Coronary artery (tissue), 2 donors: ENCODE measurements around the gene NOL11.
"Not testable (repeated sequence)": the region's sequence is repeated elsewhere in the genome, so short reads cannot be mapped to it uniquely, and the experiment has no call there.

ENCODE experiments used
- DNase-seq: peaks from one replicate; pipeline ENCODE4 v3.0.0-alpha.2; 2017; ENCODE audit warnings: low spot score
- H3K27ac ChIP-seq, 2 donors: fragments of 200-600 bp; sonication (generic); one replicate each; pipeline ENCODE4 v1.5.1; 2016 to 2019
- H3K4me3 ChIP-seq: fragments of 200-600 bp; sonication (generic); 2 replicates; pipeline ENCODE4 v1.5.1; 2016; ENCODE audit warnings: mild to moderate bottlenecking, moderate library complexity
- TF ChIP-seq, protein P1 (sequence below): fragments of 200-600 bp; sonication (generic); IDR thresholded peaks from one replicate; pipeline ENCODE4 v1.5.1; 2019; ENCODE audit warnings: antibody characterized with exemption

Gene NOL11

GRCh38 chr17:67725373-67725791 is 7.6 kb downstream of the NOL11 start:
- Histone ChIP-seq H3K4me3 (no peak overlapping the region), H3K27ac (no peak overlapping the region)
- DNase-seq: no peak
- TF ChIP-seq, protein P1, sequence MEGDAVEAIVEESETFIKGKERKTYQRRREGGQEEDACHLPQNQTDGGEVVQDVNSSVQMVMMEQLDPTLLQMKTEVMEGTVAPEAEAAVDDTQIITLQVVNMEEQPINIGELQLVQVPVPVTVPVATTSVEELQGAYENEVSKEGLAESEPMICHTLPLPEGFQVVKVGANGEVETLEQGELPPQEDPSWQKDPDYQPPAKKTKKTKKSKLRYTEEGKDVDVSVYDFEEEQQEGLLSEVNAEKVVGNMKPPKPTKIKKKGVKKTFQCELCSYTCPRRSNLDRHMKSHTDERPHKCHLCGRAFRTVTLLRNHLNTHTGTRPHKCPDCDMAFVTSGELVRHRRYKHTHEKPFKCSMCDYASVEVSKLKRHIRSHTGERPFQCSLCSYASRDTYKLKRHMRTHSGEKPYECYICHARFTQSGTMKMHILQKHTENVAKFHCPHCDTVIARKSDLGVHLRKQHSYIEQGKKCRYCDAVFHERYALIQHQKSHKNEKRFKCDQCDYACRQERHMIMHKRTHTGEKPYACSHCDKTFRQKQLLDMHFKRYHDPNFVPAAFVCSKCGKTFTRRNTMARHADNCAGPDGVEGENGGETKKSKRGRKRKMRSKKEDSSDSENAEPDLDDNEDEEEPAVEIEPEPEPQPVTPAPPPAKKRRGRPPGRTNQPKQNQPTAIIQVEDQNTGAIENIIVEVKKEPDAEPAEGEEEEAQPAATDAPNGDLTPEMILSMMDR: no peak

- Histone ChIP-seq H3K27ac (no peak overlapping the region), H3K4me3 (no peak overlapping the region)
- DNase-seq: no peak
- TF ChIP-seq, protein P1: no peak
Measured at GRCh38 chr17:67725807-67726206, 8.1 kb downstream of the NOL11 start.

- not testable (repeated sequence) for H3K27ac ChIP-seq, DNase-seq, H3K4me3 ChIP-seq
Measured at GRCh38 chr17:67727152-67728039, 9.7 kb downstream of the NOL11 start.

DNA sequence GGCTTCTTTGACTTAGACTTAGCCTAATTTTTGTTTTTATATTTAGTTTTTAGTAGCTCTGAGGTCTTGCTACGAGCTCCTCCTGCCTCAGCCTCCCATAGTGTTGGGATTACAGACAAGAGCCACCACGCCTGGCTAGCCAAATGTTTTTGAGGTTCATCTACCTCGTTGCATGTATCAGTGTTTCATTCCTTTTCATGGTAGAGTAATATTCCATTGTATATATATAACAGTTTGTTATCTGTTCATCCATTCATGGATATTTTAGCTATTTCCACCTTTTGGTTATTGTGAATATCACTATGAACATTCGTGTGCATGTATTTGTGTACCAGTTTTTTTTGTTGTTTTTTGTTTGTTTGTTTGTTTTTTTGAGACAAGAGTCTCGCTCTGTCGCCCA is 12.2 kb downstream of the NOL11 start:
- Histone ChIP-seq H3K27ac (no peak overlapping the region), H3K4me3 (no peak overlapping the region)
- DNase-seq: no peak
- TF ChIP-seq, protein P1: no peak

DNA sequence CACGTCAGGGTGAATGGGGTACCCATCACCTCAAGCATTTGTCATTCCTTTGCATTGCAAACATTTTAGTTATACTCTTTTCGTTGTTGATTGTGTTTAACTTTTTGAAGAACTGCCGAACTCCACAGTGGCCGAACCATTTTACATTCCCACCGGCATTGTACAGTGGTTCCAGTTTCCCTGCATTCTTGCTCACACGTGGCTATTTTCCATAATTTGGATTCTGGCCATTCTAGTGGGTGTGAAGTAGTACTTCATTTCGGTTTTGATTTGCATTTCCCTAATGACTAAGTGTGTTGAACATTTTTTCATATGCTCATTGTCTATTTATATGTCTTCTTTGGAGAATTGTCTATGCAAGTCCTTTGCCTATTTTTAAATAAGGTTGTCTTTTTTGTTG is 13.0 kb downstream of the NOL11 start:
- no peak for DNase-seq
- Histone ChIP-seq H3K4me3 (no peak overlapping the region), H3K27ac (no peak overlapping the region)
- TF ChIP-seq, protein P1: no peak

GRCh38 chr17:67733449-67733848 is 15.7 kb downstream of the NOL11 start:
- TF ChIP-seq, protein P1: no peak
- DNase-seq: no peak
- H3K4me3 ChIP-seq: no peak overlapping the region
- H3K27ac ChIP-seq: no peak overlapping the region

GRCh38 chr17:67737145-67737544 is 19.4 kb downstream of the NOL11 start:
- Histone ChIP-seq H3K27ac (no peak overlapping the region), H3K4me3 (no peak overlapping the region)
- DNase-seq: no peak
- TF ChIP-seq, protein P1: no peak
